Activated CD4-positive, alpha-beta T cell treated with anti-CD3 and anti-CD28 coated beads, Interleukin-2, Interleukin-6, amounts not matched to agents 100 ng/mL and 50 ng/mL, durations not matched to agents 16 hours and 8 hours (primary cell): ENCODE data around the gene NR1I2.

ENCODE experiments used
- DNase-seq: peaks from one replicate; pipeline ENCODE4 v3.0.0-alpha.2; 2020

Gene NR1I2

GRCh38 chr3:119825820-119826219 lies 43.9 kb downstream of the NR1I2 start:
- no peak for DNase-seq

- DNase-seq, result no peak
These were observed 45.1 kb downstream of the NR1I2 start for GRCh38 chr3:119826711-119827608.

GRCh38 chr3:119829420-119829819 lies 47.5 kb downstream of the NR1I2 start:
- no peak for DNase-seq

- DNase-seq, result no peak
These were observed 49.1 kb downstream of the NR1I2 start for GRCh38 chr3:119831022-119831421.

GRCh38 chr3:119831941-119832371 lies 50.1 kb downstream of the NR1I2 start:
- DNase-seq, result no peak

- DNase-seq, result no peak
These were observed 53.0 kb downstream of the NR1I2 start for GRCh38 chr3:119834754-119835370.

- no peak for DNase-seq
These were observed 53.7 kb downstream of the NR1I2 start for GRCh38 chr3:119835556-119835955.

GRCh38 chr3:119841808-119842471 lies 60.0 kb downstream of the NR1I2 start:
- no peak for DNase-seq

- DNase-seq, result no peak
These were observed 67.2 kb downstream of the NR1I2 start for GRCh38 chr3:119849126-119849525.

- no peak for DNase-seq
These were observed 74.8 kb downstream of the NR1I2 start for GRCh38 chr3:119856695-119857094.

- DNase-seq, result no peak
These were observed 77.1 kb downstream of the NR1I2 start for GRCh38 chr3:119858957-119859356.

GRCh38 chr3:119859728-119860127 lies 77.8 kb downstream of the NR1I2 start:
- DNase-seq, result no peak

- no peak for DNase-seq
These were observed 79.8 kb downstream of the NR1I2 start for GRCh38 chr3:119861681-119862080.

- no peak for DNase-seq
These were observed 80.7 kb downstream of the NR1I2 start for GRCh38 chr3:119862616-119863015.

- no peak for DNase-seq
These were observed 82.6 kb downstream of the NR1I2 start for GRCh38 chr3:119864476-119864875.
